Erythroblast (primary cell): Measurements from ENCODE around the gene ADPGK.

Experiments used
- GATA1 ChIP-seq: IDR thresholded peaks from 2 replicates; pipeline ENCODE4 v1.6.1; 2011; ENCODE audit warnings: low read depth, mild to moderate bottlenecking, control low read depth, low read length, moderate library complexity
- POLR2A ChIP-seq: IDR thresholded peaks from 2 replicates; pipeline ENCODE4 v1.6.1; 2011; ENCODE audit warnings: mild to moderate bottlenecking, low read length

GRCh38 chr15:72778796-72779195 lies 4.8 kb downstream of the ADPGK start:
- TF ChIP-seq POLR2A (no peak), GATA1 (no peak)
